Cardiac muscle cell (in vitro differentiated cells and primary cell): ENCODE results near the gene SNRNP48. TPM values are rescaled to one million over a fixed set of nuclear protein-coding genes. Genes with fewer than 3 reads are reported as not detected.

Experiments used
- DNase-seq, 2 donors: peaks; one replicate each; pipeline versions ENCODE4 v3.0.0 to v3.0.0-alpha.2; 2010 to 2017; ENCODE audit warnings: low read depth in 1 of 2, low spot score in 1 of 2
- H3K27ac ChIP-seq: fragments of 200-600 bp; sonication (generic); 2 replicates; pipeline ENCODE4 v1.5.1; 2016
- H3K27me3 ChIP-seq: fragments of 200-600 bp; sonication (generic); 2 replicates; pipeline ENCODE4 v1.6.0; 2016; ENCODE audit warnings: control low read depth
- H3K36me3 ChIP-seq: fragments of 200-600 bp; sonication (generic); 2 replicates; pipeline ENCODE4 v1.5.1; 2016; ENCODE audit warnings: control low read depth
- H3K4me1 ChIP-seq: fragments of 200-600 bp; sonication (generic); 2 replicates; pipeline ENCODE4 v1.8.1; 2017; ENCODE audit warnings: low read depth, mild to moderate bottlenecking, mixed run types
- H3K4me3 ChIP-seq: fragments of 200-600 bp; sonication (generic); 2 replicates; pipeline ENCODE4 v1.5.1; 2016; ENCODE audit warnings: mild to moderate bottlenecking
- H3K9me3 ChIP-seq: fragments of 200-600 bp; sonication (generic); 2 replicates; pipeline ENCODE4 v1.5.1; 2017; ENCODE audit warnings: low read depth, mild to moderate bottlenecking, control low read depth
- polyA plus RNA-seq: library from polyadenylated mRNA; unstranded; fragments of >200 nt; fragmentation: Nextera tagmentation; extraction: Ambion mirVana; gene quantifications from 2 replicates; pipeline ENCODE4 v1.2.1, GENCODE V29; 2016
- total RNA-seq: library from RNA; depleted of rRNA; stranded (reverse); fragments of >200 nt; gene quantifications from 2 replicates; pipeline ENCODE4 v1.2.3, GENCODE V29; 2016
- TF ChIP-seq, protein P1 (sequence below): IDR thresholded peaks from 2 replicates; pipeline ENCODE4 v1.5.1; 2012; ENCODE audit warnings: low read depth, mild to moderate bottlenecking, low read length

Gene SNRNP48
- total and polyA plus RNA-seq, 2 experiments from 2014 or later, result 9.2 to 24.8 TPM

DNA sequence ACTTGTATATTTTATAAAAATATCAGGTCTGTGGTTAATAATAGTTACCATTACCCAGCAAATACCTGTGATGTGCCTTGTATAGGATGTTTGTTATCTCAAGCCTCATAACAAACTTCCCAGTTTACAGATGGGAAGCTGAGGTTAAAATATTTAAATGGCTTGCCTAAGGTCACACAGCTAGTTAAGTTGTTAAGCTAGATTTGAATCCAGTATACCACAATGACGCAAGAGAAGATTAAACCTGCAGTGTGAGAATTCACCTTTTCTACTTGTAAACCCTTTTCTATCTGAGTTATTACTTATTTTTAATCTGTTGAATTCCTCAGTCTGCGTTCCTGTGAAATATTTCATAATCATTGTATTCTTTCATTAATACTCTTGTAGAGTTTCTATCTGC, 43.6 kb upstream of the SNRNP48 start:
- TF ChIP-seq, protein P1, sequence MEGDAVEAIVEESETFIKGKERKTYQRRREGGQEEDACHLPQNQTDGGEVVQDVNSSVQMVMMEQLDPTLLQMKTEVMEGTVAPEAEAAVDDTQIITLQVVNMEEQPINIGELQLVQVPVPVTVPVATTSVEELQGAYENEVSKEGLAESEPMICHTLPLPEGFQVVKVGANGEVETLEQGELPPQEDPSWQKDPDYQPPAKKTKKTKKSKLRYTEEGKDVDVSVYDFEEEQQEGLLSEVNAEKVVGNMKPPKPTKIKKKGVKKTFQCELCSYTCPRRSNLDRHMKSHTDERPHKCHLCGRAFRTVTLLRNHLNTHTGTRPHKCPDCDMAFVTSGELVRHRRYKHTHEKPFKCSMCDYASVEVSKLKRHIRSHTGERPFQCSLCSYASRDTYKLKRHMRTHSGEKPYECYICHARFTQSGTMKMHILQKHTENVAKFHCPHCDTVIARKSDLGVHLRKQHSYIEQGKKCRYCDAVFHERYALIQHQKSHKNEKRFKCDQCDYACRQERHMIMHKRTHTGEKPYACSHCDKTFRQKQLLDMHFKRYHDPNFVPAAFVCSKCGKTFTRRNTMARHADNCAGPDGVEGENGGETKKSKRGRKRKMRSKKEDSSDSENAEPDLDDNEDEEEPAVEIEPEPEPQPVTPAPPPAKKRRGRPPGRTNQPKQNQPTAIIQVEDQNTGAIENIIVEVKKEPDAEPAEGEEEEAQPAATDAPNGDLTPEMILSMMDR, result no peak
- H3K4me1 ChIP-seq, result peaks cover 34% of the 10 kb centered on the region
- no peaks in the 10 kb centered on the region for H3K27me3 ChIP-seq
- H3K4me3 ChIP-seq, result no peak overlapping the region
- H3K36me3 ChIP-seq, result peaks cover 4% of the 10 kb centered on the region
- H3K27ac ChIP-seq, result peak overlapping the region; percentile 19
- DNase-seq, result no peak
- H3K9me3 ChIP-seq, result no peaks in the 10 kb centered on the region

DNA sequence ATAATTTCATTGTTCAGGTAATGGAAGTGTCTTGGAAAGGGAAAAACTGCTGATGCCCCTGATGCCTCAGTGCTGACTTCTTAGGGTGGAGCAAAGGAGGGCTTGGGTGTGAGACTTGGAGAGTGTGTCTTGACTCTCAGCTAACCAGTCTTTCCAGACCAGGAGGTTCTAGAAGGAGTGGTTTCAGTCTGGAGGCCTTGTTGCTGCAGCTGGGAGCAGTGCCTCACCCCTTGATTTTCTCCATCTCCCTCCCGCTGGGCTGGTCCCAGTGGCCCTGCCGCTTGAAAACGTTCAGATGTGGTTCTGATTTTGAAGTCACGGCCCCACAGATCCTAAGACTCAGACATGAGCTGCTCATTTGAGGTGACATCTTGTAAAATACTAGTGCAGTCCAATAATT, 43.1 kb upstream of the SNRNP48 start:
- TF ChIP-seq, protein P1, result no peak
- Histone ChIP-seq H3K9me3 (no peaks in the 10 kb centered on the region), H3K4me3 (no peak overlapping the region), H3K36me3 (peaks cover 4% of the 10 kb centered on the region), H3K4me1 (peaks cover 34% of the 10 kb centered on the region), H3K27me3 (no peaks in the 10 kb centered on the region), H3K27ac (peak overlapping the region; percentile 19)
- DNase-seq, result no peak

DNA sequence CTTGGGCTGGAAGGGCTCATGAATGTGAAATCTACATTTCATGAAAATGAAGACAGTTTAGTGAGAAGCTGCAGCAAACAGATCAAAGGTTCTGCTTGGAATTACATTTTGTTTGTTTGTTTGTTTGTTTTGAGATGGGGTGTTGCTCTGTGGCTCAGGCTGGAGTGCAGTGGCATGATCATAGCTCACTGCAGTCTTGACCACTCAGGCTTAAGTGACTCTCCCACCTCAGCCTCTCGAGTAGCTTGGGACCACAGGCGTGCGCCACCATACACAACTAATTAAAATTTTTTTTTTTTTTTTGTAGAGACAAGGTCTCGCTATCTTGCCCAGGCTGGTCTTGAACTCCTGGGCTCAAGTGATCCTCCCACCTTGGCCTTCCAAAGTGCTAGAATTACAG, 42.7 kb upstream of the SNRNP48 start:
- DNase-seq, result no peak
- H3K27me3 ChIP-seq, result no peaks in the 10 kb centered on the region
- H3K9me3 ChIP-seq, result no peaks in the 10 kb centered on the region
- no peak overlapping the region for H3K4me3 ChIP-seq
- H3K36me3 ChIP-seq, result peaks cover 4% of the 10 kb centered on the region
- TF ChIP-seq, protein P1, result no peak
- H3K27ac ChIP-seq, result peak overlapping the region; percentile 19
- H3K4me1 ChIP-seq, result peaks cover 34% of the 10 kb centered on the region

DNA sequence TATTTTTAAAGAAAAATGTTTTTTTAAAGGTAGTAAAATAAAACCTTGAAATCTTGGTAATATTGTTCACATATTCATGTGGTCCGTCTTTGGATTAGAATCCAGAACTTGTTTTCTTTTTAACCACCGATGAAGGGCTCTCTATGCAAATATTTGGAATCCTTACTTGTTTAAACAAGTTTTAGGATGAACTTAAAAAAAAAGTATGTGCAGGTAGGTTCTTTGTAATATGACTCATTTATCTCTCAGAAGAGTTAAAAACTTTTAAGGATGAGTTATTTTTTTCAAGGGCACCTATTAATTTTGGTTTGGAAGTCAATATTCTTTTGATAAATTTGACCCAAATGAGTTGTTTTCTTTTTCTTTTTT, 39.6 kb upstream of the SNRNP48 start:
- H3K27me3 ChIP-seq, result no peaks in the 10 kb centered on the region
- H3K27ac ChIP-seq, result no peak overlapping the region
- H3K4me3 ChIP-seq, result no peak overlapping the region
- DNase-seq, result no peak
- TF ChIP-seq, protein P1, result no peak
- H3K4me1 ChIP-seq, result peaks cover 42% of the 10 kb centered on the region
- peaks cover 8% of the 10 kb centered on the region for H3K36me3 ChIP-seq
- H3K9me3 ChIP-seq, result no peaks in the 10 kb centered on the region

DNA sequence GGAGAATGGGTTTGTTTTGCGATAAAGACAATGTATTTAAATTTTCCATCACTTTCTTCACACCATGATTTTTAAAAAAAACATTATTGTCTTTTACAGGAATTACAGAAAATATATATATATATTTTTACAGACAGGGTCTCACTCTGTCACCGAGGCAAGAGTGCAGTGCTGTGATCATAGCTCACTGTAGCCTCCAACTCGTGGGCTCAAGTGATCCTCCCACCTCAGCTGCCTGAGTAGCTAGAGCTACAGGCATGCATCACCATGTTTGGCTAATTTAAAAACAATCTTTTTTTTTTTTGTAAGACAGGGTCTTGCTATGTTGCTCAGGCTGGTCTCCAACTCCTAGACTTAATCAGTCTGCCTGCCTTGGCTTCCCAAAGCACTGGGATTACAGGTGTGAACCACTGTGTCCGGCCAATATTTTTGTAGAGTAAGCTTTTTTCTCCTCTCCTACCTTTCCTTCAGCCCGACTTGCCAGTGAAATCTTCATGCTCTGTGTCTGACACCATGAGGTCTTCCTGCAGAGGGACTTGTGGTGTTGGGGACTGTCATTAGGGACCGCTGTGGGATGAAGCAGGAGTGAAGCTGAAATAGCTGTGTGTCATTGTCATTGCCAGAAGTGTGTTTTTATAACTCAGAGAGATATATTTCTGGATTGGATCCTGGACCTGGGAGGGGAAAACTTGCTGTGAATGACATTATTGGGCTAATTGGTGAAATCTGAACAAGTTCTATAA, 35.3 kb upstream of the SNRNP48 start:
- peak overlapping the region; percentile 53 for H3K27ac ChIP-seq
- no peak overlapping the region for H3K4me3 ChIP-seq
- no peaks in the 10 kb centered on the region for H3K27me3 ChIP-seq
- no peaks in the 10 kb centered on the region for H3K9me3 ChIP-seq
- H3K4me1 ChIP-seq, result peaks cover 20% of the 10 kb centered on the region
- TF ChIP-seq, protein P1, result no peak
- peaks cover 30% of the 10 kb centered on the region for H3K36me3 ChIP-seq
- DNase-seq, result no peak

DNA sequence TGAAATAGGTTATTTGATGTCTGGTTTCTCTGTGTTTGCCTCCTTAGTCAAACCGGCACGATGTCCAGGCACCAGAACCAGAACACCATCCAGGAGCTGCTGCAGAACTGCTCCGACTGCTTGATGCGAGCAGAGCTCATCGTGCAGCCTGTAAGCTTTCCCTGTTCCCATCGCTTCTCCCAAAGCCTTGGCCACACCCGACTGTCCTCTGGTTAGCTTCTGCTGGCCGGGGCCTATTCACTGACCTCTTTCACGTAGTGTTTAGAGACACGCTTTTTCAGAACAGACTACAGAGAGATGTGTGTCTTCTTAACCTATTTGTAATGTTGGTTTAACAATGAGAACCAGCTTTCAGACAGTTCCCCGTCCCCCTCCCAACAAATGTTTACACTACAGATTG, 34.3 kb upstream of the SNRNP48 start:
- DNase-seq, result no peak
- no peaks in the 10 kb centered on the region for H3K9me3 ChIP-seq
- H3K27me3 ChIP-seq, result no peaks in the 10 kb centered on the region
- H3K4me3 ChIP-seq, result no peak overlapping the region
- H3K36me3 ChIP-seq, result peaks cover 39% of the 10 kb centered on the region
- peaks cover 20% of the 10 kb centered on the region for H3K4me1 ChIP-seq
- TF ChIP-seq, protein P1, result no peak
- H3K27ac ChIP-seq, result no peak overlapping the region
